HFF-Myc (cell line): ENCODE results near the gene TOP3A.

Experiments used
- DNase-seq: peaks from one replicate; pipeline ENCODE4 v3.0.0-alpha.2; 2011; ENCODE audit warnings: low read depth; ENCODE audit errors: extremely low read depth
- H3K4me3 ChIP-seq: replicated peaks from 2 replicates; pipeline ENCODE4 v1.5.1; 2011; ENCODE audit warnings: low read depth, mild to moderate bottlenecking, control low read depth, low read length
- TF ChIP-seq, protein P1 (sequence below): IDR thresholded peaks from 2 replicates; pipeline ENCODE4 v1.5.1; 2012; ENCODE audit warnings: mild to moderate bottlenecking, low read depth, low read length, control low read depth; ENCODE audit errors: missing control alignments

The TOP3A gene

GRCh38 chr17:18229771-18230170, 85.0 kb downstream of the TOP3A start:
- no peak overlapping the region for H3K4me3 ChIP-seq
- TF ChIP-seq, protein P1, sequence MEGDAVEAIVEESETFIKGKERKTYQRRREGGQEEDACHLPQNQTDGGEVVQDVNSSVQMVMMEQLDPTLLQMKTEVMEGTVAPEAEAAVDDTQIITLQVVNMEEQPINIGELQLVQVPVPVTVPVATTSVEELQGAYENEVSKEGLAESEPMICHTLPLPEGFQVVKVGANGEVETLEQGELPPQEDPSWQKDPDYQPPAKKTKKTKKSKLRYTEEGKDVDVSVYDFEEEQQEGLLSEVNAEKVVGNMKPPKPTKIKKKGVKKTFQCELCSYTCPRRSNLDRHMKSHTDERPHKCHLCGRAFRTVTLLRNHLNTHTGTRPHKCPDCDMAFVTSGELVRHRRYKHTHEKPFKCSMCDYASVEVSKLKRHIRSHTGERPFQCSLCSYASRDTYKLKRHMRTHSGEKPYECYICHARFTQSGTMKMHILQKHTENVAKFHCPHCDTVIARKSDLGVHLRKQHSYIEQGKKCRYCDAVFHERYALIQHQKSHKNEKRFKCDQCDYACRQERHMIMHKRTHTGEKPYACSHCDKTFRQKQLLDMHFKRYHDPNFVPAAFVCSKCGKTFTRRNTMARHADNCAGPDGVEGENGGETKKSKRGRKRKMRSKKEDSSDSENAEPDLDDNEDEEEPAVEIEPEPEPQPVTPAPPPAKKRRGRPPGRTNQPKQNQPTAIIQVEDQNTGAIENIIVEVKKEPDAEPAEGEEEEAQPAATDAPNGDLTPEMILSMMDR, result no peak
- no peak for DNase-seq

GRCh38 chr17:18229254-18229653, 85.5 kb downstream of the TOP3A start:
- H3K4me3 ChIP-seq, result no peak overlapping the region
- DNase-seq, result no peak
- TF ChIP-seq, protein P1, result no peak

GRCh38 chr17:18228176-18228682, 86.6 kb downstream of the TOP3A start:
- TF ChIP-seq, protein P1, result no peak
- no peak for DNase-seq
- no peak overlapping the region for H3K4me3 ChIP-seq

- no peak overlapping the region for H3K4me3 ChIP-seq
- TF ChIP-seq, protein P1, result no peak
- DNase-seq, result no peak
These were observed 87.2 kb downstream of the TOP3A start for GRCh38 chr17:18227635-18228034.

DNA sequence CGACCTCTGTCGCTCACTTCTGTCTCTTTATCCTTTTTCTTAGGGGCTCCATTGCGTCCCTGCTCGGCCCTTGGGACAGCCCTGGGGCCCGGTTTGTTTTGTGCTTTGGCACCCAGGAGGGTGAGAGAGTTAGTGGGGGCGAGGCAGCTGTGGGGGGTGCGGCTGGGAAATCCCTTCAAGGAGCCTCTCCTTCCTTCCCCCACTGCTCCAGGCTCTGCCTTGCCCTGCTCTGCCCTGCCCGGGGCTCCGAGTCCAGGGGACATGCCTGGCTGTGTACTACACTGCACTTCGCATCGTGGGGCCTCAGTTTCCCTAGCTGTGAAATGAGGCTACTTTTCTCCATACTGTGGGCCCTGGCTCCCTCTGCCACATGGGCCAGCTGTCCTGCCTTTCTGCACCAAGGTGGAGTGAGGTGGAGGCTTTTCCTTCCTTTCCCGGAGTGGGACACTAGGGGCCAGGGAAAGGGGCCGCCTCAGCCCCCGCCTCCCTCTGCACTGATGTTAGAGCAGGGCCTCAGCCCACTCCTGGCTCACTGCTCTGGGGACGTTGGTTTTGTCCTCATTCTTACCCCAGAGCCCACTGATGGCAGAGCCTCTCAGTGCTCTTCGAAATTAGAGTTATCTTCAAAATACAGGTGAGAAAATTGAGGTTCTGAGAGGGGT, 88.4 kb downstream of the TOP3A start:
- no peak for DNase-seq
- peak overlapping the region; percentile 76 for H3K4me3 ChIP-seq
- TF ChIP-seq, protein P1, result no peak

DNA sequence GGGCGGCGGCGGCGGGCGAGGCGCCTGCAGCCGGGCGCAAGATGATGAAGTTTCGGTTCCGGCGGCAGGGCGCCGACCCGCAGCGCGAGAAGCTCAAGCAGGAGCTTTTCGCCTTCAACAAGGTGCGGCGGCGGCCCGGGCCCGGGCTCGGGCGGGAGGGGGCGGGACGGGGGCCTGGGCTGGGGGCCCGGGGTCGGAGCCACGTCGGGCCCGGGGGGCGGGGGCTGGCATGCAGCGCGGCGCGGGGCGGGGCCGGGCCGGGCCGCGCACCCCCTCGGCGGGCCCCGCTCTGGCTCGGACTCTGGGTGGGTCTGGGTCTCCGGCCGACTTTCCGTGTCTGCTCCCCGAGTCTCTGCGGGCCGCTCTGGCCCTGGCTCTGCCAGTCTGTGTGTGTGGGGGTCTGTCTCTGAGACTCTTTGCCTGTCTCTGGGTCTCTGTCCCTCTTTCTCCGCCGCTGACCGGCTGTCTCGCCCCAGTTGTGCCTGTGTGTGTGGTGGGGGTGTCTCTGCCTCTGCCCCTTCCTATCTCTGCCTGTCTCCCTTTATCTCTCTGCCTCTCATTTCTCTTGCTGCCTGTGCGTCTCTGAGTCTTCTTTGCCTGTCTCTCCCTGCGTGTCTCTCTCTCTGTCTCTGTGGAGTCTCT, 89.0 kb downstream of the TOP3A start:
- DNase-seq, result no peak
- TF ChIP-seq, protein P1, result no peak
- H3K4me3 ChIP-seq, result peak overlapping the region; percentile 76
